GM06990 (cell line): ENCODE measurements around the gene CACNB4.

Experiments
- DNase-seq: peaks from one replicate; pipeline ENCODE4 v3.0.0-alpha.2; 2011; ENCODE audit not compliant: insufficient read length; ENCODE audit errors: extremely low read depth
- H3K27me3 ChIP-seq: replicated peaks from 2 replicates; pipeline ENCODE4 v1.6.0; 2011; ENCODE audit warnings: low read length; ENCODE audit not compliant: control insufficient read depth, insufficient read depth
- H3K36me3 ChIP-seq: 2 replicates; pipeline ENCODE4 v1.5.1; 2011; ENCODE audit warnings: low read length; ENCODE audit not compliant: control insufficient read depth, insufficient read depth
- H3K4me3 ChIP-seq: replicated peaks from 2 replicates; pipeline ENCODE4 v1.5.1; 2011; ENCODE audit warnings: low read depth, mild to moderate bottlenecking, control low read depth, low read length
- TF ChIP-seq, protein P1 (sequence below): IDR thresholded peaks from 2 replicates; pipeline ENCODE4 v1.5.1; 2011; ENCODE audit warnings: low read length, control low read depth, mild to moderate bottlenecking, inconsistent platforms; ENCODE audit not compliant: insufficient read depth, poor library complexity, severe bottlenecking

CACNB4 gene

DNA sequence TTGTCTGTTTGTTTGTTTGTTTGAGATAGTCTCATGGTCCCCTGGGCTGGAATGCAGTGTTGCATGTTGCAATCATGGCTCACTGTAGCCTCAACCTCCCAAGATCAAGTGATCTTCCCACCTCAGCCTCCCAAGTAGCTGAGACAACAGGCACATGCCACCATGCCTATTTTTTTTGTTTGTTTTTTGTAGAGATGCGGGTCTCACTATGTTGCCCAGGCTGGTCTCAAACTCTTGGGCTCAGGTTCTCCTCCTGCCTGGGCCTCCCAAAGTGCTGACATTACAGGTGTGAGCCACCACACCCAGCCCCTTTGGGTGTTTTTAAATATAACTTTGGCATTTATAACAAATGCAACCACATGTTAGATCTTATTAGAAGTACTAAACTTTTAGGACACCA lies 308.2 kb downstream of the CACNB4 start:
- TF ChIP-seq, protein P1, sequence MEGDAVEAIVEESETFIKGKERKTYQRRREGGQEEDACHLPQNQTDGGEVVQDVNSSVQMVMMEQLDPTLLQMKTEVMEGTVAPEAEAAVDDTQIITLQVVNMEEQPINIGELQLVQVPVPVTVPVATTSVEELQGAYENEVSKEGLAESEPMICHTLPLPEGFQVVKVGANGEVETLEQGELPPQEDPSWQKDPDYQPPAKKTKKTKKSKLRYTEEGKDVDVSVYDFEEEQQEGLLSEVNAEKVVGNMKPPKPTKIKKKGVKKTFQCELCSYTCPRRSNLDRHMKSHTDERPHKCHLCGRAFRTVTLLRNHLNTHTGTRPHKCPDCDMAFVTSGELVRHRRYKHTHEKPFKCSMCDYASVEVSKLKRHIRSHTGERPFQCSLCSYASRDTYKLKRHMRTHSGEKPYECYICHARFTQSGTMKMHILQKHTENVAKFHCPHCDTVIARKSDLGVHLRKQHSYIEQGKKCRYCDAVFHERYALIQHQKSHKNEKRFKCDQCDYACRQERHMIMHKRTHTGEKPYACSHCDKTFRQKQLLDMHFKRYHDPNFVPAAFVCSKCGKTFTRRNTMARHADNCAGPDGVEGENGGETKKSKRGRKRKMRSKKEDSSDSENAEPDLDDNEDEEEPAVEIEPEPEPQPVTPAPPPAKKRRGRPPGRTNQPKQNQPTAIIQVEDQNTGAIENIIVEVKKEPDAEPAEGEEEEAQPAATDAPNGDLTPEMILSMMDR, result no peak

DNA sequence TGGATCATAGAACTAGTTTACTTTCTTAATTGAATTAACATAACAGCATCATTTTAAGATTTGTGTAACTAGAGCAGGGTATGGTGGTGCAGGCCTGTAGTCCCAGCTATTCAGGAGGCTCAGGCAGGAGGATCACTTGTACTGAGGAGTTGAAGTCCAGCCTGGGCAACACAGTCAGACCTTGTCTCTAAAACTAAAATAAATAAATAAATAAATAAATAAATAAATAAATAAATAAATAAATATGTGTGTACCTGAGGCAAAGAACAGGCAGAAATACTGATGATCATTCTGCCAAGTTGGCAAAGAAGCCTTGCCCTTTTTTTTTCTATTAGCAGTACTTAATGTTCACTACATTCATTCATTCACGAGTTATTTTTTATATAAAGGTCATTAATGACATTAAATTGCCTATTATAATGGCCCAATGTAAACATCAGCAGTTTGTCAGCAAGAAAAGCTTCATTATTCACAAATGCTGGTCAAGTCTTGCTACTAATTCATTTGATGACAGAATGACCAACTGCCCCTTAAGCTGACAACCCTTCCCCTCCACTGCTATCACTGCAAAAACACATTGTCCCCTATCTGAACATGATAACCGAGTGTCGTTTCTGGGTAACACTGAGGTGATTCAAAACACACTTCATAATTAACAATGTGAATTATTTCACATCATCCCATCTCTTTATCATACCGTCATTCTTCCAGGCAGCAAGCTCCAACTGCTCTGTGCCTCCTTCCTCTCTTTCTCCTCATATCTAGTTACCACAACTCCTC lies 309.6 kb downstream of the CACNB4 start:
- TF ChIP-seq, protein P1, result no peak
- no peak overlapping the region for H3K4me3 ChIP-seq
- H3K27me3 ChIP-seq, result no peaks in the 10 kb centered on the region
- peaks cover 4% of the 10 kb centered on the region; the same call in 1 of the 2 replicates for H3K36me3 ChIP-seq
- DNase-seq, result no peak

More for the DNA sequence above, 308.2 kb downstream of the CACNB4 start:
- no peak for DNase-seq
- no peaks in the 10 kb centered on the region for H3K27me3 ChIP-seq
- no peaks in the 10 kb centered on the region for H3K36me3 ChIP-seq
- no peak overlapping the region for H3K4me3 ChIP-seq

DNA sequence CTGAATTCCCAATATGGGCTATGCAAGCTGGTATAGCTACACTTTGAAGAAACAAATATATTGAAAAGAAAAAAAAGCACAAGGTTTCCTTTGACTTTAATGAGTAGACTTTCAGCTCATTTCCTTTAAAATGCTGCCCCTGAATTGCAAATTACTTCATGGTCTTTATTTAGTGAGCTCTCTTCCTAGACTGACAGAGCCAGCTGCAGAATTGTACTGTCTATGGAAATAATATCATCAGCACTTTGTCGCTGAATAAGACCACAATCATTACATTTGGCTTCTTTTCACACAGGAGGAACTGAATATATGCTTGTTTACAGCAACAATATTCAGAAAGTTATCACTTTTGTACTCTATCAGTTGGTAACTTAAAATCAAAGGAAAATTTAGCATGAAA lies 312.4 kb downstream of the CACNB4 start:
- no peak for DNase-seq
- TF ChIP-seq, protein P1, result no peak
- Histone ChIP-seq H3K36me3 (peaks cover 7% of the 10 kb centered on the region), H3K4me3 (no peak overlapping the region), H3K27me3 (no peaks in the 10 kb centered on the region)

DNA sequence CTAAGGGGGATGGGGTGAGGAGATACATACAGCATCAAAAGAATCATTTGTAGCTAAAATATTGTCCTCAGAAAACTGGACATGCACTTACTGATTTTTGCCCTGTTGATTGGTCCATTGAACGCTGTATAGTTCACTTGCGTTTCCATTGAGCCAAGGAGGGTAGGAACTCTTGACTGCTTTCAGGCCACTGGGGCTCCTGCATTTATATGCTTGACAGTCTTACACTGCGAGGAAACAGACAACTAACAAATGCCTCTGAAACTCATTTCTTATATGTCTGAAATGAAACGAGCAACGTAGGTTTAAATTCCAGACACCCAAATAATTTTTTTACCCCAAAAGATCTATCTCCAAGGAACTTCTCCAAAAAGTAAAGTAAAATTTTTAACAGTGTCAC lies 312.8 kb downstream of the CACNB4 start:
- Histone ChIP-seq H3K4me3 (no peak overlapping the region), H3K36me3 (peaks cover 8% of the 10 kb centered on the region)
- TF ChIP-seq, protein P1, result no peak

DNA sequence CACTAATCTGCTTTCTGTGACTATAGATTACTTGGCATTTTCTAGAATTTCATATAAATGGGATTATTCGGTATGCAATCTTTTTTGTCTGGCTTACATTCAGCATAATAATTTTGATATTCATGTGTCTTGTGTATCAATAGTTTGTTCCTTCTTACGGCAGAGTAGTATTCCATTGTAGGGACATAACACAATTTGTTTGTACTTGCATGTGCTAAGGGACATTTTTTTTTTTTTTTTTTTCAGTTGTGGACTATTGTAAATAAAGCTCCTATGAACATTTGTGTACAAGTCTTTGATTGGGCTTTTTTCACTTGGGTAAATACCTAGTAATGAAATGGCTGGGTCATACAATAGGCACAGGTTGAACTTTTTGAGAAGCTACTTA lies 315.7 kb downstream of the CACNB4 start:
- TF ChIP-seq, protein P1, result no peak
- Histone ChIP-seq H3K36me3 (peaks cover 8% of the 10 kb centered on the region), H3K4me3 (no peak overlapping the region), H3K27me3 (no peaks in the 10 kb centered on the region)
- no peak for DNase-seq

More for the DNA sequence above, 312.8 kb downstream of the CACNB4 start:
- no peak for DNase-seq
- no peaks in the 10 kb centered on the region for H3K27me3 ChIP-seq
